DOHH2 (cell line): ENCODE measurements around the gene TTN.

Experiments
- CTCF ChIP-seq: fragments of 200-600 bp; sonication (generic); IDR thresholded peaks from one replicate; pipeline ENCODE4 v1.5.1; 2014; ENCODE audit warnings: antibody characterized with exemption, mild to moderate bottlenecking, low read depth, low read length; ENCODE audit not compliant: poor library complexity, severe bottlenecking
- EZH2phosphoT487 ChIP-seq: fragments of 200-600 bp; sonication (generic); IDR thresholded peaks from 2 replicates; pipeline ENCODE4 v1.6.1; 2017; ENCODE audit warnings: borderline replicate concordance, mild to moderate bottlenecking, antibody characterized with exemption, low read length, moderate library complexity, mixed read lengths

GRCh38 chr2:178756843-178757242 is 50.4 kb downstream of the TTN start:
- TF ChIP-seq CTCF (no peak), EZH2phosphoT487 (no peak)
